ENCODE results near the gene OARD1. TPM values are rescaled to one million over a fixed set of nuclear protein-coding genes. Genes with fewer than 3 reads are reported as not detected.

The OARD1 gene
- total RNA-seq, 1 experiment from 2014 or later = 35.0 TPM

DNA sequence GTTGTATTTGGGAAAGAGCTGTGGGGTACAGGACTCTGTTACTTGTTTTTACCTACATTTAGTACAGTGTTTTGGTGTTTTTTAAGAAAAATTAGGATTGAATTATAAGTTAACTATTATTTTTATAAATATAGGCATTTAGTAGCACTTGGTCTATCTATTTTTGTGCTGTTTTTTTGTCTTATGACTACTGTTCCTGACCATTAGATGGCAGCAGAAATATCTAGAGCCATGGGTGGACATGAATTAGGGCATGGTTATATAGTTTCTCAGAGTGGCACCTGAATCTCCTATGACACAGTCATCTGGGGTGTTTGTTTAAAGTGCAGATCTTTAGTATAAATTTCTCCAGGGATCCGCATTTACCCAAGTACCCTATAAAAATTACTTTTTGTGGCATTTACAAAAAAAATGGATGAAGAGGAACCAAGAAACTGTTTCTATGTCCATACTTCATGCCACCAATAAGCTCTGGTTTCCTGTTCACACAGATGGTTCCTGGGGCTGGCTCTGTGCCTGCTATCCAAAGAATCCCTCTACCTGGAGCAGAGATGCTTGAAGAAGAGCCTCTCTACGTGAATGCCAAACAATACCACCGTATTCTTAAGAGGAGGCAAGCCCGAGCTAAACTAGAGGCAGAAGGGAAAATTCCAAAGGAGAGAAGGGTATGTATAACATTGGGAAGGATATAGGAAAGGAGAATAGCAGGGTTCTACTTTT, 20.4 kb upstream of the OARD1 start:
- ChIA-PET POLR2A (ENCODE audit: unreplicated experiment) (no interaction called here), CTCF (no interaction called here)
- no peaks in the 10 kb centered on the region for H3K9me2 ChIP-seq (ENCODE audit: insufficient read depth)
- no peak overlapping the region for H3K4me3 ChIP-seq
- peaks cover 9% of the 10 kb centered on the region for H3F3A ChIP-seq (ENCODE audit: insufficient read depth, low read depth)
- H3K4me1 ChIP-seq (replicated peaks; ENCODE audit: insufficient read depth) = no peaks in the 10 kb centered on the region
- BruUV-seq (replicated peaks) = no TSS peak
- H2AFZ ChIP-seq = no peak overlapping the region
- TF ChIP-seq, protein P1, sequence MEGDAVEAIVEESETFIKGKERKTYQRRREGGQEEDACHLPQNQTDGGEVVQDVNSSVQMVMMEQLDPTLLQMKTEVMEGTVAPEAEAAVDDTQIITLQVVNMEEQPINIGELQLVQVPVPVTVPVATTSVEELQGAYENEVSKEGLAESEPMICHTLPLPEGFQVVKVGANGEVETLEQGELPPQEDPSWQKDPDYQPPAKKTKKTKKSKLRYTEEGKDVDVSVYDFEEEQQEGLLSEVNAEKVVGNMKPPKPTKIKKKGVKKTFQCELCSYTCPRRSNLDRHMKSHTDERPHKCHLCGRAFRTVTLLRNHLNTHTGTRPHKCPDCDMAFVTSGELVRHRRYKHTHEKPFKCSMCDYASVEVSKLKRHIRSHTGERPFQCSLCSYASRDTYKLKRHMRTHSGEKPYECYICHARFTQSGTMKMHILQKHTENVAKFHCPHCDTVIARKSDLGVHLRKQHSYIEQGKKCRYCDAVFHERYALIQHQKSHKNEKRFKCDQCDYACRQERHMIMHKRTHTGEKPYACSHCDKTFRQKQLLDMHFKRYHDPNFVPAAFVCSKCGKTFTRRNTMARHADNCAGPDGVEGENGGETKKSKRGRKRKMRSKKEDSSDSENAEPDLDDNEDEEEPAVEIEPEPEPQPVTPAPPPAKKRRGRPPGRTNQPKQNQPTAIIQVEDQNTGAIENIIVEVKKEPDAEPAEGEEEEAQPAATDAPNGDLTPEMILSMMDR (conservative IDR thresholded peaks at IDR 0.05) = peak; percentile 55
- no peak for TF ChIP-seq EZH2 (IDR thresholded peaks at IDR 0.05; ENCODE audit: low read depth)
- intact Hi-C loops (cut with micrococcal nuclease; ENCODE audit: unreplicated experiment) = loop anchor here (2.0 kb wide), 2 partner anchors 90 to 226 kb away; no protein-coding TSS in a partner anchor
- H3K4me2 ChIP-seq = no peak overlapping the region
- H3K27me3 ChIP-seq (ENCODE audit: insufficient read depth, low read depth) = no peaks in the 10 kb centered on the region
- H3K79me2 ChIP-seq (ENCODE audit: low read depth) = no peaks in the 10 kb centered on the region
- H4K20me1 ChIP-seq (ENCODE audit: insufficient read depth) = peaks cover 22% of the 10 kb centered on the region
- no peak overlapping the region for H3K27ac ChIP-seq
- H3K36me3 ChIP-seq (ENCODE audit: low read depth) = peaks cover 73% of the 10 kb centered on the region
- no peak for DNase-seq
- no peaks in the 10 kb centered on the region for H3K9me3 ChIP-seq (ENCODE audit: insufficient read depth, low read depth)

GRCh38 chr6:41090841-41091761, 18.9 kb upstream of the OARD1 start:
- Histone ChIP-seq H2AFZ (no peak overlapping the region), H3K4me1 (replicated peaks; ENCODE audit: insufficient read depth) (no peaks in the 10 kb centered on the region), H3K9me3 (ENCODE audit: insufficient read depth, low read depth) (no peaks in the 10 kb centered on the region), H3K36me3 (ENCODE audit: low read depth) (peaks cover 60% of the 10 kb centered on the region), H3F3A (ENCODE audit: insufficient read depth, low read depth) (peaks cover 15% of the 10 kb centered on the region), H3K4me2 (no peak overlapping the region), H4K20me1 (ENCODE audit: insufficient read depth) (peaks cover 20% of the 10 kb centered on the region), H3K27ac (no peak overlapping the region), H3K27me3 (ENCODE audit: insufficient read depth, low read depth) (no peaks in the 10 kb centered on the region), H3K4me3 (no peak overlapping the region), H3K9me2 (ENCODE audit: insufficient read depth) (no peaks in the 10 kb centered on the region), H3K79me2 (ENCODE audit: low read depth) (no peaks in the 10 kb centered on the region)
- TF ChIP-seq, protein P1 (conservative IDR thresholded peaks at IDR 0.05) = no peak
- no peak for TF ChIP-seq EZH2 (IDR thresholded peaks at IDR 0.05; ENCODE audit: low read depth)
- POLR2A ChIA-PET (ENCODE audit: unreplicated experiment) = no interaction called here
- DNase-seq = no peak
- BruUV-seq (replicated peaks) = no TSS peak
- intact Hi-C loops (cut with micrococcal nuclease; ENCODE audit: unreplicated experiment) = no loop called here
- CTCF ChIA-PET = no interaction called here

DNA sequence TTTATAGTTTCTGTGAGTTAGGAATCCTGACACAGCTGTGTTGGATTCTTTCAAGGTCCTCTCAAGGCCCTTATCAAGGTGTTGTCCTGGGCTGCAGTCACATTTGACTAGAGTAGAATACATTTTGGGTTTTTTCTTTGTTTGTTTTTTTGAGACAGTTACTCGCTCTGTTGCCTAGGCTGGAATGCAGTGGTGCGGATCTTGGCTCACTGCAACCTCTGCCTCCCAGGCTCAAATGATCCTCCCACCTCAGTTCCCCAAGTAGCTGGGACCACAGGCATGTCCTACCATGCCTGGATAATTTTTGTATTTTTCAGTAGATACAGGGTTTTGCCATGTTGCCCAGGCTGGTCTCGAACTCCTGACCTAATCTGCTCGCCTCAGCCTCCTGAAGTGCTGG, 16.3 kb upstream of the OARD1 start:
- Histone ChIP-seq H3K9me3 (ENCODE audit: insufficient read depth, low read depth) (no peaks in the 10 kb centered on the region), H4K20me1 (ENCODE audit: insufficient read depth) (peaks cover 26% of the 10 kb centered on the region), H3K4me3 (no peak overlapping the region), H3K4me1 (replicated peaks; ENCODE audit: insufficient read depth) (no peaks in the 10 kb centered on the region), H3K79me2 (ENCODE audit: low read depth) (no peaks in the 10 kb centered on the region), H3K4me2 (no peak overlapping the region), H3K27ac (no peak overlapping the region), H3K36me3 (ENCODE audit: low read depth) (peaks cover 55% of the 10 kb centered on the region), H2AFZ (no peak overlapping the region), H3F3A (ENCODE audit: insufficient read depth, low read depth) (peaks cover 27% of the 10 kb centered on the region), H3K9me2 (ENCODE audit: insufficient read depth) (no peaks in the 10 kb centered on the region), H3K27me3 (ENCODE audit: insufficient read depth, low read depth) (no peaks in the 10 kb centered on the region)
- ChIA-PET POLR2A (ENCODE audit: unreplicated experiment) (no interaction called here), CTCF (interaction anchor here (0.6 kb wide), 1 partner anchor 215 kb away, joined by 12 read pairs; no protein-coding TSS in a partner anchor)
- intact Hi-C loops (cut with micrococcal nuclease; ENCODE audit: unreplicated experiment) = no loop called here
- no TSS peak for BruUV-seq (replicated peaks)
- TF ChIP-seq EZH2 (IDR thresholded peaks at IDR 0.05; ENCODE audit: low read depth) = no peak
- TF ChIP-seq, protein P1 (conservative IDR thresholded peaks at IDR 0.05) = no peak
- DNase-seq = no peak

All from PC-9 (cell line).